GM18526 (cell line): Measurements from ENCODE around the gene NTNG2.

Source experiments
- POLR2A ChIP-seq: IDR thresholded peaks from 3 replicates; pipeline ENCODE4 v1.6.1; 2011; ENCODE audit not compliant: insufficient read length; ENCODE audit errors: extremely low read depth

The NTNG2 gene

GRCh38 chr9:132163876-132164603, 2.2 kb downstream of the NTNG2 start:
- TF ChIP-seq POLR2A, result no peak

GRCh38 chr9:132164604-132165362, 2.9 kb downstream of the NTNG2 start:
- TF ChIP-seq POLR2A, result no peak

- TF ChIP-seq POLR2A, result no peak
Observed at GRCh38 chr9:132166599-132166998, 4.7 kb downstream of the NTNG2 start.

- no peak for TF ChIP-seq POLR2A
Observed at GRCh38 chr9:132167192-132167591, 5.3 kb downstream of the NTNG2 start.

GRCh38 chr9:132168347-132168746, 6.5 kb downstream of the NTNG2 start:
- no peak for TF ChIP-seq POLR2A

GRCh38 chr9:132168851-132169250, 7.0 kb downstream of the NTNG2 start:
- no peak for TF ChIP-seq POLR2A

GRCh38 chr9:132169672-132170392, 8.0 kb downstream of the NTNG2 start:
- no peak for TF ChIP-seq POLR2A

GRCh38 chr9:132171702-132172101, 9.8 kb downstream of the NTNG2 start:
- TF ChIP-seq POLR2A, result no peak

GRCh38 chr9:132172185-132172584, 10.3 kb downstream of the NTNG2 start:
- TF ChIP-seq POLR2A, result no peak

- no peak for TF ChIP-seq POLR2A
Observed at GRCh38 chr9:132175431-132175830, 13.6 kb downstream of the NTNG2 start.

GRCh38 chr9:132176338-132176737, 14.5 kb downstream of the NTNG2 start:
- no peak for TF ChIP-seq POLR2A

- no peak for TF ChIP-seq POLR2A
Observed at GRCh38 chr9:132181796-132182313, 20.0 kb downstream of the NTNG2 start.

- TF ChIP-seq POLR2A, result no peak
Observed at GRCh38 chr9:132182314-132183091, 20.6 kb downstream of the NTNG2 start.

GRCh38 chr9:132183134-132183533, 21.3 kb downstream of the NTNG2 start:
- no peak for TF ChIP-seq POLR2A

GRCh38 chr9:132183715-132184114, 21.9 kb downstream of the NTNG2 start:
- TF ChIP-seq POLR2A, result no peak
